Activated CD4-positive, alpha-beta T cell treated with anti-CD3 and anti-CD28 coated beads, Interleukin-2, amount 50 U/mL, for 48 hours (primary cell): ENCODE measurements around the gene ATXN1.
A peak's percentile ranks its signal among the peaks of the same experiment; 100 is the strongest.
"Not testable (repeated sequence)": the region's sequence is repeated elsewhere in the genome, so short reads cannot be mapped to it uniquely, and the experiment has no call there.

Source experiments
- DNase-seq, 2 experiments: peaks; one replicate each; pipeline ENCODE4 v3.0.0-alpha.2; 2020

The ATXN1 gene

GRCh38 chr6:16559071-16559470, 202.2 kb downstream of the ATXN1 start:
- no peak for DNase-seq

- DNase-seq = no peak
Observed at GRCh38 chr6:16555550-16555949, 205.7 kb downstream of the ATXN1 start.

- no peak for DNase-seq
Observed at GRCh38 chr6:16553531-16553930, 207.7 kb downstream of the ATXN1 start.

- no peak for DNase-seq
Observed at GRCh38 chr6:16551466-16551865, 209.8 kb downstream of the ATXN1 start.

GRCh38 chr6:16548121-16548520, 213.1 kb downstream of the ATXN1 start:
- no peak for DNase-seq

GRCh38 chr6:16547587-16547986, 213.7 kb downstream of the ATXN1 start:
- DNase-seq = no peak

GRCh38 chr6:16546861-16547260, 214.4 kb downstream of the ATXN1 start:
- no peak for DNase-seq

GRCh38 chr6:16545382-16545781, 215.9 kb downstream of the ATXN1 start:
- no peak for DNase-seq

- DNase-seq = no peak
Observed at GRCh38 chr6:16544521-16544920, 216.7 kb downstream of the ATXN1 start.

GRCh38 chr6:16544006-16544405, 217.3 kb downstream of the ATXN1 start:
- DNase-seq = no peak

GRCh38 chr6:16543521-16543920, 217.7 kb downstream of the ATXN1 start:
- DNase-seq = no peak

GRCh38 chr6:16542070-16542469, 219.2 kb downstream of the ATXN1 start:
- DNase-seq = no peak

GRCh38 chr6:16540804-16541752, 220.2 kb downstream of the ATXN1 start:
- peak; percentile 14 to 24 for DNase-seq

- DNase-seq = not testable (repeated sequence)
Observed at GRCh38 chr6:16540383-16540782, 220.9 kb downstream of the ATXN1 start.

- no peak for DNase-seq
Observed at GRCh38 chr6:16539086-16539931, 222.0 kb downstream of the ATXN1 start.

GRCh38 chr6:16535564-16535963, 225.7 kb downstream of the ATXN1 start:
- DNase-seq = no peak

GRCh38 chr6:16533721-16534136, 227.5 kb downstream of the ATXN1 start:
- DNase-seq = no peak

- DNase-seq = no peak
Observed at GRCh38 chr6:16533210-16533609, 228.1 kb downstream of the ATXN1 start.

- DNase-seq = no peak
Observed at GRCh38 chr6:16527691-16528090, 233.6 kb downstream of the ATXN1 start.

- no peak for DNase-seq
Observed at GRCh38 chr6:16524380-16524707, 236.9 kb downstream of the ATXN1 start.

GRCh38 chr6:16523606-16524379, 237.5 kb downstream of the ATXN1 start:
- DNase-seq = no peak

GRCh38 chr6:16522937-16523336, 238.3 kb downstream of the ATXN1 start:
- no peak for DNase-seq

GRCh38 chr6:16521528-16521927, 239.7 kb downstream of the ATXN1 start:
- DNase-seq = no peak
